SK-N-MC (cell line): ENCODE data around the gene TAF6.
"Not testable (repeated sequence)": the region's sequence is repeated elsewhere in the genome, so short reads cannot be mapped to it uniquely, and the experiment has no call there.

ENCODE experiments used
- DNase-seq: peaks from one replicate; pipeline ENCODE4 v3.0.0-alpha.2; 2011; ENCODE audit warnings: low read depth, low spot score
- H3K27ac ChIP-seq: fragments of 200-600 bp; sonication (generic); 2 replicates; pipeline ENCODE4 v1.5.1; 2016; ENCODE audit warnings: mixed run types
- H3K36me3 ChIP-seq: fragments of 200-600 bp; sonication (generic); 2 replicates; pipeline ENCODE4 v1.6.1; 2017; ENCODE audit warnings: antibody characterized with exemption, low read length, mixed read lengths; ENCODE audit not compliant: insufficient read depth
- H3K4me3 ChIP-seq: fragments of 200-600 bp; sonication (generic); 2 replicates; pipeline ENCODE4 v1.5.1; 2016
- H3K9ac ChIP-seq: fragments of 200-600 bp; sonication (generic); 2 replicates; pipeline ENCODE4 v1.8.0; 2017; ENCODE audit warnings: mixed run types, mixed read lengths; ENCODE audit not compliant: insufficient read length
- H3K9me3 ChIP-seq: fragments of 200-600 bp; sonication (generic); 2 replicates; pipeline ENCODE4 v1.6.1; 2017; ENCODE audit warnings: low read depth, mild to moderate bottlenecking, antibody characterized with exemption, low read length, moderate library complexity, mixed read lengths
- EZH2 ChIP-seq: fragments of 200-600 bp; sonication (generic); IDR thresholded peaks from one replicate; pipeline ENCODE4 v1.6.1; 2017; ENCODE audit warnings: antibody characterized with exemption
- FOXP2 ChIP-seq: optimal IDR thresholded peaks from 2 replicates; pipeline ENCODE3; 2011; ENCODE audit warnings: mild to moderate bottlenecking, moderate library complexity; ENCODE audit not compliant: insufficient read depth; ENCODE audit errors: extremely low read length, control extremely low read depth
- POLR2AphosphoS5 ChIP-seq: IDR thresholded peaks from 2 replicates; pipeline ENCODE4 v1.6.1; 2012; ENCODE audit warnings: mild to moderate bottlenecking, low read depth, low read length, borderline replicate concordance

The TAF6 gene

GRCh38 chr7:100153708-100154535 is 34.8 kb upstream of the TAF6 start:
- TF ChIP-seq EZH2 (no peak), POLR2AphosphoS5 (0 out of 2 replicates have a peak, but pooled peaks have one; percentile 8), FOXP2 (no peak)
- no peak overlapping the region for H3K9ac ChIP-seq
- H3K27ac ChIP-seq = peak overlapping the region; percentile 50
- H3K4me3 ChIP-seq = no peak overlapping the region
- peaks cover 32% of the 10 kb centered on the region; the same call in 1 of the 2 replicates for H3K36me3 ChIP-seq
- no peaks in the 10 kb centered on the region for H3K9me3 ChIP-seq
- no peak for DNase-seq

GRCh38 chr7:100152937-100153666 is 33.9 kb upstream of the TAF6 start:
- DNase-seq = no peak
- Histone ChIP-seq H3K36me3 (peaks cover 32% of the 10 kb centered on the region; the same call in 1 of the 2 replicates), H3K4me3 (no peak overlapping the region), H3K9ac (no peak overlapping the region), H3K9me3 (no peaks in the 10 kb centered on the region), H3K27ac (no peak overlapping the region)
- TF ChIP-seq EZH2 = no peak
- TF ChIP-seq POLR2AphosphoS5 = peak; percentile 27; the same call in 1 of the 2 replicates

GRCh38 chr7:100152404-100152803 is 33.2 kb upstream of the TAF6 start:
- no peak overlapping the region for H3K27ac ChIP-seq
- no peak overlapping the region for H3K9ac ChIP-seq
- DNase-seq = no peak
- no peak overlapping the region for H3K4me3 ChIP-seq
- TF ChIP-seq POLR2AphosphoS5 (no peak), FOXP2 (no peak), EZH2 (no peak)
- peaks cover 32% of the 10 kb centered on the region; the same call in 1 of the 2 replicates for H3K36me3 ChIP-seq
- H3K9me3 ChIP-seq = no peaks in the 10 kb centered on the region

- H3K36me3 ChIP-seq = peaks cover 10% of the 10 kb centered on the region; the same call in 1 of the 2 replicates
- DNase-seq = peak; percentile 95
- peak within 1 kb of the TSS; percentile 92 for H3K27ac ChIP-seq
- H3K9ac ChIP-seq = peak within 1 kb of the TSS; percentile 90
- TF ChIP-seq FOXP2 (no peak), EZH2 (no peak), POLR2AphosphoS5 (peak; percentile 94)
- H3K4me3 ChIP-seq = peak within 1 kb of the TSS; percentile 90
- H3K9me3 ChIP-seq = no peaks in the 10 kb centered on the region
These were observed 29.6 kb upstream of the TAF6 start, which contains the start of gene LAMTOR4 for GRCh38 chr7:100148559-100149328. TSS of gene LAMTOR4 (plus strand) at chr7:100148918. CDS start at chr7:100148973, 55 bp downstream.

- no peaks in the 10 kb centered on the region for H3K9me3 ChIP-seq
These were observed 29.0 kb upstream of the TAF6 start for GRCh38 chr7:100148225-100148558.

GRCh38 chr7:100147278-100147677 is 28.1 kb upstream of the TAF6 start:
- TF ChIP-seq FOXP2 (no peak), EZH2 (no peak), POLR2AphosphoS5 (no peak)
- H3K9me3 ChIP-seq = no peaks in the 10 kb centered on the region
- H3K9ac ChIP-seq = no peak overlapping the region
- no peak overlapping the region for H3K4me3 ChIP-seq
- H3K27ac ChIP-seq = no peak overlapping the region
- no peak for DNase-seq
- H3K36me3 ChIP-seq = no peaks in the 10 kb centered on the region; the same call in 1 of the 2 replicates

More at GRCh38 chr7:100148225-100148558, 29.0 kb upstream of the TAF6 start:
- peak overlapping the region; percentile 90 for H3K4me3 ChIP-seq
- peak overlapping the region; percentile 78 for H3K9ac ChIP-seq
- DNase-seq = no peak
- peaks cover 5% of the 10 kb centered on the region; the same call in 1 of the 2 replicates for H3K36me3 ChIP-seq
- H3K27ac ChIP-seq = peak overlapping the region; percentile 92
- TF ChIP-seq FOXP2 = no peak
- no peak for TF ChIP-seq EZH2
- TF ChIP-seq POLR2AphosphoS5 = no peak

- H3K27ac ChIP-seq, H3K9me3 ChIP-seq, H3K4me3 ChIP-seq, DNase-seq, H3K9ac ChIP-seq, H3K36me3 ChIP-seq: not testable (repeated sequence)
These were observed 27.2 kb upstream of the TAF6 start for GRCh38 chr7:100146350-100146749.

- Histone ChIP-seq H3K4me3 (no peak overlapping the region), H3K27ac (no peak overlapping the region), H3K9ac (no peak overlapping the region), H3K36me3 (no peaks in the 10 kb centered on the region), H3K9me3 (no peaks in the 10 kb centered on the region)
- TF ChIP-seq EZH2 (no peak), FOXP2 (no peak), POLR2AphosphoS5 (no peak)
- no peak for DNase-seq
These were observed 23.3 kb upstream of the TAF6 start for GRCh38 chr7:100142461-100142860.
